B cell (primary cell): ENCODE data around the gene MACROH2A1.

ENCODE experiments used
- CTCF ChIP-seq: fragments of 200-600 bp; IDR thresholded peaks from one replicate; pipeline ENCODE4 v1.8.0; 2022; ENCODE audit warnings: antibody characterized with exemption, mild to moderate bottlenecking
- EZH2 ChIP-seq: IDR thresholded peaks from 2 replicates; pipeline ENCODE4 v1.6.1; 2012; ENCODE audit warnings: borderline replicate concordance, low read depth, mild to moderate bottlenecking, moderate library complexity, low read length; ENCODE audit not compliant: insufficient read depth, poor library complexity, severe bottlenecking

GRCh38 chr5:135337064-135337463, 62.0 kb downstream of the MACROH2A1 start:
- TF ChIP-seq CTCF (no peak), EZH2 (no peak)
